ENCODE measurements around the gene ARHGAP1. TPM values are rescaled to one million over a fixed set of nuclear protein-coding genes. Genes with fewer than 3 reads are reported as not detected.
A peak's percentile ranks its signal among the peaks of the same experiment; 100 is the strongest.

ARHGAP1 gene
- total and polyA plus RNA-seq, 2 of the 13 experiments (the other 11 are each of a cell fraction or from before 2014, with no cell fraction given), result 18.6 to 30.3 TPM

GRCh38 chr11:46719048-46719542 is 18.7 kb upstream of the ARHGAP1 start, which contains the start of gene F2 (continued):
- TF ChIP-seq ZNF513 (CRISPR knock-in tag; conservative IDR thresholded peaks at IDR 0.05), result no peak
- peak; percentile 46; the same call in 1 of the 2 replicates for TF ChIP-seq ZNF142 (CRISPR knock-in tag; IDR thresholded peaks at IDR 0.05)
- TF ChIP-seq ZNF275 (CRISPR knock-in tag; IDR thresholded peaks at IDR 0.05; ENCODE audit: borderline replicate concordance), result no peak
- no peak for TF ChIP-seq PTBP1 (IDR thresholded peaks at IDR 0.05; ENCODE audit: low read depth, low read length, poor library complexity, severe bottlenecking)
- no peak for TF ChIP-seq KDM5B (CRISPR knock-in tag; IDR thresholded peaks at IDR 0.05; ENCODE audit: borderline replicate concordance)
- TF ChIP-seq MTA1 (CRISPR knock-in tag; IDR thresholded peaks at IDR 0.05; ENCODE audit: borderline replicate concordance), result peak; percentile 77; the same call in 1 of the 2 replicates
- no peak; the same call in 1 of the 2 replicates for TF ChIP-seq ZKSCAN8 (CRISPR knock-in tag; IDR thresholded peaks at IDR 0.05; ENCODE audit: borderline replicate concordance)
- TF ChIP-seq ELF4 (CRISPR knock-in tag; IDR thresholded peaks at IDR 0.05; ENCODE audit: borderline replicate concordance), result no peak
- TF ChIP-seq PHF21A (CRISPR knock-in tag; IDR thresholded peaks at IDR 0.05), result peak; percentile 59; the same call in 1 of the 2 replicates
- TF ChIP-seq FOXP1 (IDR thresholded peaks at IDR 0.05), result no peak
- peak; percentile 65; the same call in 1 of the 2 replicates for TF ChIP-seq FOXP1 (CRISPR knock-in tag; IDR thresholded peaks at IDR 0.05)
- TF ChIP-seq REL (CRISPR knock-in tag; conservative IDR thresholded peaks at IDR 0.05), result no peak
- no peak for TF ChIP-seq SUZ12 (IDR thresholded peaks at IDR 0.05; ENCODE audit: low read depth, low read length)
- no peak for TF ChIP-seq IRF1 (CRISPR knock-in tag; IDR thresholded peaks at IDR 0.05; ENCODE audit: low read depth)
- TF ChIP-seq ATRX (CRISPR knock-in tag; IDR thresholded peaks at IDR 0.05; ENCODE audit: borderline replicate concordance), result no peak
- TF ChIP-seq PAXIP1 (CRISPR knock-in tag; conservative IDR thresholded peaks at IDR 0.05), result peak; percentile 93

Data from HepG2 (cell line).